Testis (tissue), 2 donors: ENCODE results near the gene MTUS2.

Experiments
- POLR2A ChIP-seq: fragments of 450-650 bp; IDR thresholded peaks from one replicate; pipeline ENCODE4 v1.6.1; 2017; ENCODE audit warnings: antibody characterized with exemption, mild to moderate bottlenecking, moderate library complexity
- TF ChIP-seq, protein P1 (sequence below), 3 experiments: fragments of 450-650 bp in 2 of 3; fragments of 200-600 bp in 1 of 3; sonication (generic) in 1 of 3; IDR thresholded peaks; one replicate each; pipeline ENCODE4 v1.5.1; 2016 to 2019; ENCODE audit warnings: antibody characterized with exemption in 3 of 3, mild to moderate bottlenecking in 2 of 3, moderate library complexity in 1 of 3

DNA sequence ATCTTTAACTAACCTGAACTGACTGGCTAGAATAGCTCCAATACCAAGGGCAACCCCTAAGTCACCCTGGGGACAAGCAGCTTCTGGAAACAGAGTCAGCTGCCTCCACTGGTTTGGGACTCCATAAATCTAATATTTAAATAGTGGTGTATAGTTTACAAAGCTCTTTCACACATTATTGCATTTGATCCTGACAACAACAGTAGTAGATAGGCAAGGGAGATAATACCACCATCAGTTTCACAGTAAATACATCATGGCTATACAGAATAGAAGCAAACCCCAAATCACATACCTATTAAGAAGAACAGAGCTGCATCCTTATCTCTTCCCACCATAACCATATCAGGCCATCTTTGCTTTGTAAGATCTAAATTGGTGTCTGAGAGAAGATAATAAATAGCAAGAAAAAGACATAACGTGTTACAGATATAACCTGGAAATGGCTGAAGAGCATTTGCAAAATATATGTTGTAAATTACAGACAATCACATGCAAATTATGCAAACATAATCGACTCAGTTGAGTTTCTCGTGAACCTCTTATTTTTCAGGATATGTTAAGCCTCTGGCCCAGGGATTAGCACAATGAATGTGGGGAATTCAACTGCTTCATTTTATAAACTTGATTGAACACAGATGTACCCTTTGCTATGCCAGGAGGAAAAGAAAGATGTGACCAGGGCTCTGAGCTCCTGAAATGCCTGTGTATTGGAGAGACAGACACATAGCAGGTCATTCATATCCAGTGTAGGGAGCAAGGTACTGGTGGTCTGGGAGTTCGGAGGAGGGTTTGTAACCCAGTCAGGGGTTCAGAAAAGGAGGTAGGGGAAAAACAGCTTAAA lies 632.9 kb downstream of the MTUS2 start:
- no peak for TF ChIP-seq POLR2A
- TF ChIP-seq, protein P1, sequence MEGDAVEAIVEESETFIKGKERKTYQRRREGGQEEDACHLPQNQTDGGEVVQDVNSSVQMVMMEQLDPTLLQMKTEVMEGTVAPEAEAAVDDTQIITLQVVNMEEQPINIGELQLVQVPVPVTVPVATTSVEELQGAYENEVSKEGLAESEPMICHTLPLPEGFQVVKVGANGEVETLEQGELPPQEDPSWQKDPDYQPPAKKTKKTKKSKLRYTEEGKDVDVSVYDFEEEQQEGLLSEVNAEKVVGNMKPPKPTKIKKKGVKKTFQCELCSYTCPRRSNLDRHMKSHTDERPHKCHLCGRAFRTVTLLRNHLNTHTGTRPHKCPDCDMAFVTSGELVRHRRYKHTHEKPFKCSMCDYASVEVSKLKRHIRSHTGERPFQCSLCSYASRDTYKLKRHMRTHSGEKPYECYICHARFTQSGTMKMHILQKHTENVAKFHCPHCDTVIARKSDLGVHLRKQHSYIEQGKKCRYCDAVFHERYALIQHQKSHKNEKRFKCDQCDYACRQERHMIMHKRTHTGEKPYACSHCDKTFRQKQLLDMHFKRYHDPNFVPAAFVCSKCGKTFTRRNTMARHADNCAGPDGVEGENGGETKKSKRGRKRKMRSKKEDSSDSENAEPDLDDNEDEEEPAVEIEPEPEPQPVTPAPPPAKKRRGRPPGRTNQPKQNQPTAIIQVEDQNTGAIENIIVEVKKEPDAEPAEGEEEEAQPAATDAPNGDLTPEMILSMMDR (IDR thresholded peaks at IDR 0.05) = no peak
